GM06990 (cell line): ENCODE measurements around the gene HOXC13.

ENCODE experiments used
- DNase-seq: peaks from one replicate; pipeline ENCODE4 v3.0.0-alpha.2; 2011; ENCODE audit not compliant: insufficient read length; ENCODE audit errors: extremely low read depth
- H3K27me3 ChIP-seq: replicated peaks from 2 replicates; pipeline ENCODE4 v1.6.0; 2011; ENCODE audit warnings: low read length; ENCODE audit not compliant: control insufficient read depth, insufficient read depth
- H3K36me3 ChIP-seq: 2 replicates; pipeline ENCODE4 v1.5.1; 2011; ENCODE audit warnings: low read length; ENCODE audit not compliant: control insufficient read depth, insufficient read depth
- H3K4me3 ChIP-seq: replicated peaks from 2 replicates; pipeline ENCODE4 v1.5.1; 2011; ENCODE audit warnings: low read depth, mild to moderate bottlenecking, control low read depth, low read length
- TF ChIP-seq, protein P1 (sequence below): IDR thresholded peaks from 2 replicates; pipeline ENCODE4 v1.5.1; 2011; ENCODE audit warnings: low read length, control low read depth, mild to moderate bottlenecking, inconsistent platforms; ENCODE audit not compliant: insufficient read depth, poor library complexity, severe bottlenecking

HOXC13 gene

DNA sequence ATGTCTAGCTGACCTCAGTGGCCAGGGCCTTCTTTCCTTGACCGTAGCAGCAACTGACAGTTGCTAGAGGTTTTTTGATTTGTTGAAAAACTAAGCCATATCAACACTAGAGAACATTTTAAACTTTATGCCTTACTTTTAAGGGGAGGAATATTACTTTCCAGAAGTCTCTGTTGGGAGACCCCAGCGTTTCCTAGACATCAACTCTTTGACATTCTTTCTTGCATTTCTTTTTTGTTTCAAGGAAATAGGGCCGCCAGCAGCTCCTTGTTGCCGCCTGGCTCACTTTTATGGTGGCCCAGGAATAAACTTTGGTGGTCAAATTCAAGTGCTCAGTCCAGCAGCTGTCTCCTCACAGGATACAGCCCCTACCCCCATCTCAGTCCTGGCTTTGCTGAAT is 31.8 kb downstream of the HOXC13 start:
- H3K36me3 ChIP-seq = no peaks in the 10 kb centered on the region
- H3K4me3 ChIP-seq = no peak overlapping the region
- TF ChIP-seq, protein P1, sequence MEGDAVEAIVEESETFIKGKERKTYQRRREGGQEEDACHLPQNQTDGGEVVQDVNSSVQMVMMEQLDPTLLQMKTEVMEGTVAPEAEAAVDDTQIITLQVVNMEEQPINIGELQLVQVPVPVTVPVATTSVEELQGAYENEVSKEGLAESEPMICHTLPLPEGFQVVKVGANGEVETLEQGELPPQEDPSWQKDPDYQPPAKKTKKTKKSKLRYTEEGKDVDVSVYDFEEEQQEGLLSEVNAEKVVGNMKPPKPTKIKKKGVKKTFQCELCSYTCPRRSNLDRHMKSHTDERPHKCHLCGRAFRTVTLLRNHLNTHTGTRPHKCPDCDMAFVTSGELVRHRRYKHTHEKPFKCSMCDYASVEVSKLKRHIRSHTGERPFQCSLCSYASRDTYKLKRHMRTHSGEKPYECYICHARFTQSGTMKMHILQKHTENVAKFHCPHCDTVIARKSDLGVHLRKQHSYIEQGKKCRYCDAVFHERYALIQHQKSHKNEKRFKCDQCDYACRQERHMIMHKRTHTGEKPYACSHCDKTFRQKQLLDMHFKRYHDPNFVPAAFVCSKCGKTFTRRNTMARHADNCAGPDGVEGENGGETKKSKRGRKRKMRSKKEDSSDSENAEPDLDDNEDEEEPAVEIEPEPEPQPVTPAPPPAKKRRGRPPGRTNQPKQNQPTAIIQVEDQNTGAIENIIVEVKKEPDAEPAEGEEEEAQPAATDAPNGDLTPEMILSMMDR = no peak
- DNase-seq = no peak
- H3K27me3 ChIP-seq = peaks cover 11% of the 10 kb centered on the region

DNA sequence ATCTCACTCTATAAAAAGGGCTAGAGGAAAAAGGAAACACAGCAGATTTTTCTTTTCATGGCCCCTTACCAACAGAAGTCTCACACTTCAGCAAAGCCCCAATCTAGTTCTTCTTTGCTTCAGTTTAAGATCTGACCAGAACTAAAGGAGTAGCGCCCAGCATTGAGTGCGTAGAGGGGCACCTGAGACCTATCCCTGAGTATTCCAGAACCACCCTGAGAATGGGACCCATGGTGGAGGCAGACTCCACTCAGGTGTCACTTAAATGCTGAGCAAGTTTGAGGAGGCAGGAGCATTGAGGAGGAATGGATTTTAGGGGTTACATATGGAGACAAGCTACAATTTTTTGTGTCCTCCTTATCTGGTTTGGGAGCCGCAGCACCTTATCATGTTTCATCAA is 32.5 kb downstream of the HOXC13 start:
- peaks cover 11% of the 10 kb centered on the region for H3K27me3 ChIP-seq
- TF ChIP-seq, protein P1 = no peak
- DNase-seq = no peak
- no peak overlapping the region for H3K4me3 ChIP-seq
- no peaks in the 10 kb centered on the region for H3K36me3 ChIP-seq

DNA sequence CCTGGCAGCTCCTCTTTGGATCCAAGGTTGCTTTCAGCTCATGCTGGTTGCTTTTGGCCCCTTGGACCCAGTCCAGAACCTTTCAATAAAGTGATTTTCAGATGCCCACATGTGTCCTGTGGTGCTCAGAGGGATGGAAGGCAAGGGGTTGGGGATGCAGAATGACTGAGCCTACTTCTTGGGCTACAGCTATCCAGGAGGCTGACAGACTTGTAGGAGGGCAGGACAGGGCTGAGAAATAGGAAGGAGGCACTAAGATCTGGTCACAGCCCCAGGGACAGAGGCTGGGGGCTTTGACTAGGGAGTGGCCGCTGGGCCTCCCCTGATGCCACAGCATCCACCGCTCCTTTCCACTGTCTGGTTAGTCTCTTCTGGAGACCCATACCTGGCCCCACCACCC is 33.1 kb downstream of the HOXC13 start:
- Histone ChIP-seq H3K27me3 (peaks cover 11% of the 10 kb centered on the region), H3K36me3 (no peaks in the 10 kb centered on the region), H3K4me3 (no peak overlapping the region)
- TF ChIP-seq, protein P1 = no peak
- DNase-seq = no peak

DNA sequence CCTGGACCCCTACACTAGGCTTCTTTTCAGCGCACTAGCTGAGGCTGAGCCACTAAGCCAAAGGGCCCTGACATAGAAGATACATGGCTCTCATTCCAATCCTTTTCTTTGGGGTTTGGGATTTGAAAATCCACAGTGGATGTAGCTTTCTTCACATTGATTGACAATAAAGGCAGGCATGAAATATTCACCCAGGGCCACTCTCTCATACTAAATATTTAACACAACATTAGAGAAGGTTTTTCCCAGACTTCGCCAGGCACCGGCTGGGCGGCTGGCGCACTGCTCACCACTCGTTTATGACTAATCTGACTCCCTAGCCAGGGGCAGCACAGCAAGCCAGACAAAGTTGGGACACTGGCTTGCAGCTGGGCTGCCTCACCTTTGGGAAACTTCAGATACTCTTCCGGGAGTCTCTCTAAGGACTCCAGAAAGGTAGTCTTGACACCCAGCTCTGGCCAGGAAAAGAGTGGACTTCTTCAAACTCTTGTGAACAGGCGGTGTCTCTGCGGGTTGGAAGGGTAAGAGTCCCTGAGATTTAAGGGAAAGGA is 33.6 kb downstream of the HOXC13 start:
- TF ChIP-seq, protein P1 = no peak
- H3K36me3 ChIP-seq = no peaks in the 10 kb centered on the region
- no peak overlapping the region for H3K4me3 ChIP-seq
- H3K27me3 ChIP-seq = peaks cover 11% of the 10 kb centered on the region
- no peak for DNase-seq

DNA sequence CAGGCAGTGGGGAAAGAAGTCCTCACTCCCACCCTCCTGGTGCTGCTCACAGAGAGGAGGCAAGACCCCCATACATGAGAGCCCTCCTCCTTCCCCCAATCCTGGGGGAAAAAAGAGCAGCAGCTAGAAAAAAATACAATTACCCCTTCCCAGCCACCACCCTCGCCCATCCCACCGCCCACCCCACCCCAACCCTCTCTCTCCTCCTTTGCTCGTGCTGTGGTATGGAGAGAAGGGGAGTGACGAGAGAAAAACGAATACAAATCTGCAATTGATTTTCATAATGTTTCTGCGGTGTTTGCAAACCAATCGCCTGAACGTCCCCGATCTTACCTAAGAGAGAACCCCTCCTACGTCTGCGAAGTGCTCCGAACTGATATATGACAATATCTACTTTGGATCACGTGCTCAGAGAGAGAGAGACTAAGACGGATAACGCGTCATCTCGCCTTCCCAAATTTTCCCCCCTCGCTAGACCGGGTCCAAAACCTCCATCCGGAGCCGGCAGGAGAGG is 34.1 kb downstream of the HOXC13 start, which contains the start of gene HOXC11:
Gene HOXC11 (plus strand): TSS at position 405 of the 514 bp plus-strand sequence. CDS start 116 bp downstream, outside the sequence.
- Histone ChIP-seq H3K27me3 (peaks cover 11% of the 10 kb centered on the region), H3K36me3 (no peaks in the 10 kb centered on the region), H3K4me3 (no peak within 1 kb of the TSS)
- TF ChIP-seq, protein P1 = no peak
- DNase-seq = no peak
